ENCODE data around the gene NEGR1.
A peak's percentile ranks its signal among the peaks of the same experiment; 100 is the strongest.

The NEGR1 gene

GRCh38 chr1:71656902-71657301 is 625.4 kb downstream of the NEGR1 start:
- DNase-seq (ENCODE audit: low read depth in 2 of 2), result peak in 1 of 2 donors; percentile 22
- no peak overlapping the region for H3K4me3 ChIP-seq (replicated peaks in 1 of 2; ENCODE audit: low read depth in 2 of 2, low read length in 2 of 2)
- no peak for TF ChIP-seq CTCF (IDR thresholded peaks at IDR 0.05; ENCODE audit: low read depth, low read length)

GRCh38 chr1:71655604-71656003 is 626.7 kb downstream of the NEGR1 start:
- H3K4me3 ChIP-seq (replicated peaks in 1 of 2; ENCODE audit: low read depth in 2 of 2, low read length in 2 of 2), result no peak overlapping the region
- TF ChIP-seq CTCF (IDR thresholded peaks at IDR 0.05; ENCODE audit: low read depth, low read length), result no peak
- DNase-seq (ENCODE audit: low read depth in 2 of 2), result no peak

- TF ChIP-seq CTCF (IDR thresholded peaks at IDR 0.05; ENCODE audit: low read depth, low read length), result no peak
- no peak for DNase-seq (ENCODE audit: low read depth in 2 of 2)
- no peak overlapping the region for H3K4me3 ChIP-seq (replicated peaks in 1 of 2; ENCODE audit: low read depth in 2 of 2, low read length in 2 of 2)
Observed at GRCh38 chr1:71653952-71654351, 628.4 kb downstream of the NEGR1 start.

GRCh38 chr1:71651214-71651613 is 631.1 kb downstream of the NEGR1 start:
- no peak for TF ChIP-seq CTCF (IDR thresholded peaks at IDR 0.05; ENCODE audit: low read depth, low read length)
- no peak for DNase-seq (ENCODE audit: low read depth in 2 of 2)
- H3K4me3 ChIP-seq (replicated peaks in 1 of 2; ENCODE audit: low read depth in 2 of 2, low read length in 2 of 2), result no peak overlapping the region

GRCh38 chr1:71650119-71650518 is 632.2 kb downstream of the NEGR1 start:
- TF ChIP-seq CTCF (IDR thresholded peaks at IDR 0.05; ENCODE audit: low read depth, low read length), result no peak
- no peak overlapping the region for H3K4me3 ChIP-seq (replicated peaks in 1 of 2; ENCODE audit: low read depth in 2 of 2, low read length in 2 of 2)
- no peak for DNase-seq (ENCODE audit: low read depth in 2 of 2)

GRCh38 chr1:71649608-71650007 is 632.7 kb downstream of the NEGR1 start:
- no peak for DNase-seq (ENCODE audit: low read depth in 2 of 2)
- no peak overlapping the region for H3K4me3 ChIP-seq (replicated peaks in 1 of 2; ENCODE audit: low read depth in 2 of 2, low read length in 2 of 2)
- TF ChIP-seq CTCF (IDR thresholded peaks at IDR 0.05; ENCODE audit: low read depth, low read length), result no peak

GRCh38 chr1:71647513-71648300 is 634.6 kb downstream of the NEGR1 start:
- no peak overlapping the region for H3K4me3 ChIP-seq (replicated peaks in 1 of 2; ENCODE audit: low read depth in 2 of 2, low read length in 2 of 2)
- DNase-seq (ENCODE audit: low read depth in 2 of 2), result no peak
- no peak for TF ChIP-seq CTCF (IDR thresholded peaks at IDR 0.05; ENCODE audit: low read depth, low read length)

Data from cardiac fibroblast (primary cell).